Peyer's patch (tissue), 4 donors: ENCODE results near the gene MOSMO.

Experiments
- POLR2A ChIP-seq, 2 donors: fragments of 450-650 bp; IDR thresholded peaks; one replicate each; pipeline ENCODE4 v1.5.1; 2017; ENCODE audit warnings: antibody characterized with exemption in 2 of 2, mild to moderate bottlenecking in 2 of 2, moderate library complexity in 2 of 2
- TF ChIP-seq, protein P1 (sequence below), 6 experiments: fragments of 450-650 bp in 4 of 6; fragments of 200-600 bp in 2 of 6; sonication (generic) in 1 of 6; IDR thresholded peaks; one replicate each; pipeline ENCODE4 v1.5.1; 2017 to 2019; ENCODE audit warnings: antibody characterized with exemption in 6 of 6, mild to moderate bottlenecking in 3 of 6, moderate library complexity in 1 of 6

DNA sequence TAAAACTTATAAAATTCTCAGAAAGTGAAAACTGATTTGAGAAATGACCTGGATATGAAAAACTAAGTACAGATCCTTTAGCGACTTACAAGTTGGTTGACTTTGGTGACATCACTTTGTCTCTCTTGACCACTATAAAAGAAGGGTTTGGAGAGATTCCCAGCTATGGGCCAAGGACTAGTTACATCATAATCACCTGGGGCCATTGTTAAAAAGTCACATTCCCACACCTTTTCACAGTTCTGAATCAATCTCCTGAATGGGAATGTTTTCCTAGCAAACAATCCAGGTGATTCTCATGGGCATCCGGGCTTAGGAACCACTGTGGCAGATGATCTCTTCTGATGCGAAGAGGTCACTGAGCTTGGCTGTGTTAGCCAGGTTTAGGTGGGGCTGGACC lies 83.8 kb downstream of the MOSMO start:
- TF ChIP-seq, protein P1, sequence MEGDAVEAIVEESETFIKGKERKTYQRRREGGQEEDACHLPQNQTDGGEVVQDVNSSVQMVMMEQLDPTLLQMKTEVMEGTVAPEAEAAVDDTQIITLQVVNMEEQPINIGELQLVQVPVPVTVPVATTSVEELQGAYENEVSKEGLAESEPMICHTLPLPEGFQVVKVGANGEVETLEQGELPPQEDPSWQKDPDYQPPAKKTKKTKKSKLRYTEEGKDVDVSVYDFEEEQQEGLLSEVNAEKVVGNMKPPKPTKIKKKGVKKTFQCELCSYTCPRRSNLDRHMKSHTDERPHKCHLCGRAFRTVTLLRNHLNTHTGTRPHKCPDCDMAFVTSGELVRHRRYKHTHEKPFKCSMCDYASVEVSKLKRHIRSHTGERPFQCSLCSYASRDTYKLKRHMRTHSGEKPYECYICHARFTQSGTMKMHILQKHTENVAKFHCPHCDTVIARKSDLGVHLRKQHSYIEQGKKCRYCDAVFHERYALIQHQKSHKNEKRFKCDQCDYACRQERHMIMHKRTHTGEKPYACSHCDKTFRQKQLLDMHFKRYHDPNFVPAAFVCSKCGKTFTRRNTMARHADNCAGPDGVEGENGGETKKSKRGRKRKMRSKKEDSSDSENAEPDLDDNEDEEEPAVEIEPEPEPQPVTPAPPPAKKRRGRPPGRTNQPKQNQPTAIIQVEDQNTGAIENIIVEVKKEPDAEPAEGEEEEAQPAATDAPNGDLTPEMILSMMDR (IDR thresholded peaks at IDR 0.05): no peak
- no peak for TF ChIP-seq POLR2A (IDR thresholded peaks at IDR 0.05)
